Inflammatory macrophage (primary cell): Measurements from ENCODE around the gene ZNF805.
A peak's percentile ranks its signal among the peaks of the same experiment; 100 is the strongest.
"Not testable (repeated sequence)": the region's sequence is repeated elsewhere in the genome, so short reads cannot be mapped to it uniquely, and the experiment has no call there.

Source experiments
- DNase-seq, 2 donors: peaks; one replicate each; pipeline ENCODE4 v3.0.0-alpha.2; 2020 to 2022
- total RNA-seq, 18 experiments: gene quantifications; one replicate each; lab custom pipeline; 2026; ENCODE audit warnings: mixed read lengths in 6 of 18, inconsistent platforms in 2 of 18; lab: John Stamatoyannopoulos, UW

The ZNF805 gene
- 5.7 to 28.5 (median 15.1) reads per million in 18 experiments for total RNA-seq

DNA sequence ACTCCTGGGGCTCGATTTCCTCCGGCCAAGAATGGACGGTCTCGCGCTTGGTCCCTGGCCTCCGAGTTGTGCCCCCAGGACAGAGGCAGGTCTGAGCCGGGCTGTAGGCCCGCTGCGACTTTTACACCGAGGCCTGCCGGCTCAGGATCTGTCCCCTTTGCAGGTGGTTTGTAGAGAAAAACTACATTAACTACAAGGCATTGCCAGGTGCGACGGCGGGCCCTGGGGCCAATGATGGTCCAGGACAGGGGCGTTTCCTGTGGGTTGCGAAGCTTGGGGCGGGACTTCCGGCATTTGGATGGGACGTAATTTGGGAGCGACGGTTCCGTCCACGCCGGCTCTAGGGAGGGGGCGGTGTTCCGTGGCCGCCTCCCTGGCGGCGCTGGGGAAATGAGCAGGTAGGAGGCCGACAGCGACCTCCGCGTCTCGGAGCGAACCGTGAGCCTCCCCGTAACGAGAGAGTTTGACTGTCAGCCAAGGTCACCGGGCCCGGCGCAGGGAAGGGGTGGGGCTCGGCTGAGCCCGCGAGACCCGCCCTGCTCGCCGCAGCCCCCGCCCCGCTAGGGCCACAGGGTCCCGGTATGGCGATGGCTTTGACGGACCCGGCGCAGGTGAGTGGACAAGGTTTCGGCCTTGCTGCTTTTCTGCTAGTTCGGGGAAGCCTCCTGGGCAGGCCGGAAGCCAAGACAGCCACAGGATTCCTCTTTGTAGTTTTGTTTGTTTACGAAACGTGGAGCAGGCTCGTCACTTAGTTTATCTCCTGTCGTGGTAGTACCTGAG, at the start of gene ZNF805:
Gene ZNF805, plus strand, starts transcription at position 322 of the 780 bp plus-strand sequence. Its CDS starts 260 bp downstream, at position 582.
- DNase-seq = peak; percentile 92 to 95

DNA sequence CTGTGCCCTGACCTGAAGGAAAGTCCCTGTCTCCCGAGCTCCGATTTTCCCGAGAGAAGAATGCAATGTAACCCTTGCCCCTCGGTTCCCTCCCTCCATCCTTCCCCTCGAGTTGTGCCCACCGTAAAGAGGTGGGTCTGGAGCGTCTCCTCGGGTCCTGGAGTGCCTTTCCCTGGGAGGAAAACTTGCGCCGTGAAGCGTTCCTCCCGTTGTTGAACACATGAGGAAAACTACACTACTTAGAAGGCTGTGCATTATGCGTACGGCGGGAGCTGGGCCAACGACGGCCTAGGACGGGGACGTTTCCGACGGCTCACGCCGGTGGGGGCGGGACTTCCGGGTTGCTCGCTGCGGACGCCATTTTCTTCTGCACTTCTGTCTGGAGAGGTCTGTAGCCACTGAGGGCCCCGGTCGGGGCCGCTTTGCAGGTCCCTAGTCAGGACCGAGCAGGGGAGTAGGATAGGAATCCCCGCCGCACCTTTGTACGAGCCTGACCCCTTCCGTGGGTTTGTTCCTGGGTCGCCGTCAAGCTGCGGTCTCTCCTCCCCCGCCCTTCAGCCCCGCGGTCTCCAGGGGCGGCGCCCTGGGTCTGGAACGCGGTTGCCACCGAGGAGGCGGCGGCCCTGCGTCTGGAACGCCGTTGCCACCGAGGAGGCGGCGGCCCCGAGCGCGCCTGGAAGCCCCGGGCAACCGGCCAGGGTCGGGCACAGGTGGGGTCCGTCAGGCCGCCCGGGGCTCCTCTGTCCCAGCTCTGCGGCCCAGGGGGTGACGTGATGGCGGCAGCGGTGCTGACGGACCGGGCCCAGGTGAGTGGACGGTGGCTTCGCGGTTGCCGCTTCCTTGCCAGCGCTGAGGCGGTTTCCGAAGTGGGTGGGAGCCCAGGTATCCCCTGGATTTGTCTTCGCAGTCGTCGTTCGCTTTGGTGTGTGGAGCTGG, 49.0 kb upstream of the ZNF805 start, which contains the start of gene ZNF264:
Gene ZNF264, plus strand, starts transcription at position 360 of the 936 bp plus-strand sequence. Its CDS starts 414 bp downstream, at position 774.
- peak; percentile 91 to 92 for DNase-seq

DNA sequence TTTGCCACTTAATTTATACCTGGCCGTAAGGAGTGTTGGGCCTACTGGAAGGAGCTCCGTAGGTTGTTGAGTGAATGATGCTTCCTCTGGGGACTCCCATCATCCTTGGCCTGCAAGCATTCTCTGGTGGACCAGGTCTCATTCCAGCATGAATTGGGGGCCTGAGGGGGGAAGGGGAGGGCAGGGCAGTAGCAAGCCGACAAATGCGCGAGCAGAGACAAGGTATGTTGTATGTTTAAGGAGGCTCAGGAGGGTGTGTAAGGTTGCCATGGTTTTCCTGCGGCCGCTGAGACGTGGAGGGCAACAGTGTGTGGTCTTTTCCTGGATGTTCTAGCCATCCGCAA, 48.4 kb upstream of the ZNF805 start:
- no peak for DNase-seq

DNA sequence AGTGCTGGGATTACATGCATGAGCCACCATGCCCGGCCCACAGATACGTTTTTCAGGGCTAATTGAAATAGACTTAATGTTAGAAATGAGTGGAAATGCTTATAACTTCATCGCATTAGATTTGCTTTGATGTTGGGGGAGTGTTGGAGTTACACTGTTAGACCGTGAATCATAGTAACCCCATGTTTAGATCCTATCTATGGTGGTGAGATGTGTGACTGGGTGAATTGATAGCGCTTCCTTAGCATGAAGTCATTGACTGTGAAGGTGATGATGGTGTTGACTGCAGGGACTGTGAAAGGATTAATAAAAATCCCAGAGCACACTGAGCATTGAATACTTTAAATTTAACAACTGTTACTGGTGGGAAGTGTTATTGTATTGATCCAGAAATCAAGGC, 47.4 kb upstream of the ZNF805 start:
- no peak for DNase-seq

DNA sequence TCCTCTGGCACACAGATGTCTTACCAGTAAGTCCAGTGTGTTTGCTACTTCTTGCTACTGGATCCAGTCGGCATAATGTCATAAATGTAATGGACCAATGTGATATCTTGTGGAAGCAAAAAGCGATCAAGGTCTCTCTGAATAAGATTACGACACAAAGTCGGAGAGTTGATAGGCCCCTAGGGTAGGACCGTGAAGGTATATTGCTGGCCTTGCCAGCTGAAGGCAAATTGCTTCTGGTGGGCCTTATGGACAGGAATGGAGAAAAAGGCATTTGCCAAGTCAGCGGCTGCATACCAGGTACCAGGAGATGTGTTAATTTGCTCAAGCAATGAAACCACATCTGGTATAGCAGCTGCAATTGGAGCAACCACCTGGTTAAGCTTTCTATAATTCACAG, 42.6 kb upstream of the ZNF805 start:
- DNase-seq = not testable (repeated sequence)

DNA sequence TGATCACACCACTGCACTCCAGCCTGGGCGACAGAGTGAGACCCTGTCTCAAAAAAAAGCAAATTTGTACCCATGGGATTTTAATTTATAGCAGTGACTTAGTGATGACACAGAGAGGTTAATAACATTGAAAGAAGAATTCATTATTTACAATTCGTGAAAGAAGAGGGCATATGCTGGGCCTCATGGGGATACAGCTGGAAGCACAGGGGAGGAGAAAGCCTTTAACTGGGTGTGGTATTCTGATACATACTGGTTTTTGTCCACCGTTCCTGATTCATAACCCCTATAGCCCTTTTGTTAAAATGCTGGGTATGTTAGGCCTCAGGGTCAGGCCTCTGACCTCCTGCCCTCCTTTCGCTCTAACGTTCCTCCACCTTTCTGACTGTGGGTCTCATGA, 38.3 kb upstream of the ZNF805 start:
- DNase-seq = no peak

DNA sequence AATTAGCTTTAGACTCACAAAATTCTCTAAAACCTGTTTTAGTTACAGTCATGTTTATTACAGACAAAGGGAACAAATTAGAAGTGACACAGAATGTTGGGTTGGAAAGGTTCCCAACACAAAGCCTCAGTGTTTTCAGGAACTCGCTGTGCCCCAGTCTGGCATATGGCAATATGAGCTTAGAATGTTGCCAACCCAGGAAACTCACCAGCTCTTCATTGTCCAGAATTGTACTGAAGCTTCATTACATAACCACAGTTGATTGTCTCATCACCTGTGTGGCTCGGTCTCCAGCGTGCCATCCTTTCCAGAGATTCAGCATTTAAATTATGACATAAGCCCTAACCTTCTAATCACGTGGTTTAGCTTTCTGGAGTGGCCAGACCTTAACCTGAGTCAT, 30.1 kb upstream of the ZNF805 start:
- no peak for DNase-seq

DNA sequence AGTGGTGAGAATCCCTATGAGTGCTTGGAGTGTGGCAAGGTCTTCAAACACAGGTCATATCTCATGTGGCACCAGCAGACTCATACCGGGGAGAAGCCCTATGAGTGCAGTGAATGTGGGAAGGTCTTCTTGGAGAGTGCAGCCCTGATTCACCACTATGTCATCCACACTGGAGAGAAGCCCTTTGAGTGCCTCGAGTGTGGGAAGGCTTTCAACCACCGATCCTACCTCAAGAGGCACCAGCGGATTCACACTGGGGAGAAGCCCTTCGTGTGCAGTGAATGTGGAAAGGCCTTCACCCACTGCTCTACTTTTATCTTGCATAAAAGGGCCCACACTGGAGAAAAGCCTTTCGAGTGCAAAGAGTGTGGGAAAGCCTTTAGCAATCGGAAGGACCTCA, 28.3 kb upstream of the ZNF805 start:
- DNase-seq = no peak

DNA sequence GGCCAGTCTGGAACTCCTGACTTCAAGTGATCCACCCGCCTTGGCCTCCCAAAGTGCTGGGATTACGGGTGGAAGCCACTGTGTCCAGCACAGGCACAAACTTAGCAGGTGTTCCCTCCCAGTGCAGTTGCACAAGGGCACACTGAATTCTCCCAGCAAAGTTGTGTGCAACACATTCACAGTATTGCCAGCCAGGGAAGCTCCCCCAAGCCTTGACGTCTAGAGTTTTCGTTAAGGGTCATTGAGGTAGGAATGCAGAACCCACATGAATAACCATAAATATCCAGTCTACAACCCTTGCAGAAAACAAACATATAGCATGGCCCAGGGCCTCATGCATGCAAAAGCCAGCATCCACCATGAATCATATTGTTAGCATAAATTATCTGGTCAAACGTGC, 12.9 kb upstream of the ZNF805 start:
- DNase-seq = no peak

DNA sequence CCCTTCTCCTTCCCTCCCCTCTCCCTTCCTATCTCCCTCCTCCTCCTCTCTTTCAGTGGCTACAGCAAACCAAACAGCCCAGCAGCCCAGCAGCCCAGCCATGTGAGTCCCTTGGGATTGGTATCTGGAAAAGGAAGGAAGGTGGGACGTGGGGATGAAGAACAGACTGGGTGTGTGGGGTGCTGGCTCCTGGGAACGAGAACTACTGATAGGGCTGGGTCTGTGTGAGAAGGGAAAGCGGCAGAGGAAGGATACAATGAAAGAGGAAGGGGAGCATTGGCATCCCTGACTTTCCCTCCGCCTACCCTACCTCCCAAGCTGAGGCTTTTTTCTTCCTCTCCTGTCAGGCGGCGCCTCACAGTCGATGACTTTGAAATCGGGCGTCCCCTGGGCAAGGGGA, 8.7 kb upstream of the ZNF805 start:
- no peak for DNase-seq

DNA sequence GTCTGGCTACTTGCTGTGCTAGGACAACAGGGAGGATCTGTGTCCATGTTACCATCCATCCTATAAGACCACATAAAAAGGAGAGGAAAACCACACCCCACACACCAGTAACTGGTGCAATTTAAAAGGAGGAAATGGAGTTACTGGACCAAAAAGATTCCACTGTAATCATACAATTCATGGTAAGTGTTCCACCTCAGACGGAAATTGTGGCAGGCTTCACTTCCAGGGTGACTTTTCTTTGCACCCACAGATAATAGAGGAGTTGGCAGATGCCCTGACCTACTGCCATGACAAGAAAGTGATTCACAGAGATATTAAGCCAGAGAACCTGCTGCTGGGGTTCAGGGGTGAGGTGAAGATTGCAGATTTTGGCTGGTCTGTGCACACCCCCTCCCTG, 7.2 kb upstream of the ZNF805 start:
- no peak for DNase-seq

DNA sequence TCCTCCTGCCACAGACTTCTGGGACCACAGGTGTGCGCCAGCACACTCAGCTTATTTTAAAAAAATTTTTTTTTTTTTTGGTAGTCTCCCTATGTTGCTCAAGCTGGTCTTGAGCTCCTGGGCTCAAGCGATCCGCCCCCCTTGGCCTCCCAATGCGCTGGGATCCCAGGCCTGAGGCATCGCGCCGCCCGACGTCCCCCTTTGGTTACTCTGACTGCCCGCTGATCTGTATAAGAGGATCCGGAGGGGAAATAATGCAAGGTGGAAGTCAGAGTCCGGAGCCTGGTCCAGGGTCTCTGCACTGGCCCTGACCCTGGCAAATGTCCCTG, 486 bp upstream of the ZNF805 start:
- DNase-seq = no peak

DNA sequence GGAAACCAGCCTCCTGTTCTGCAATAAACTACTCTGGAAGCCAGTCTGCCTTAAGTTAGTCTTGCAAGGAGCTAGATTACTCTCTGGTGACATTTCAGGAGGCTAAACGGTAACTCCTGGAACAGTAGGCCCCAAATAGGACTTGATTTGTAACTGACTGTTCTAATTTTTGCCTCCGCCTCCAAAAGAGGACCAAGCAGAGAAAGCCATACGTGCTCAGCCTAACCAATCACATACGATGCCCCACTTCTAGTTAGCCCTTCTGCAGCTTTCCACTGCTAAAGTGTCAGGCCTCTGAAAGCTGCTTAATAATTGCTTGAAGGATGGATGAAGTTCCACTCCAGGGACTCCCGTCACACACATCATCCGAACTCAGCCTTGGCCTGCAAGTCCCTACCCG, 744 bp downstream of the ZNF805 start:
- DNase-seq = peak in 1 of 2 donors; percentile 11

DNA sequence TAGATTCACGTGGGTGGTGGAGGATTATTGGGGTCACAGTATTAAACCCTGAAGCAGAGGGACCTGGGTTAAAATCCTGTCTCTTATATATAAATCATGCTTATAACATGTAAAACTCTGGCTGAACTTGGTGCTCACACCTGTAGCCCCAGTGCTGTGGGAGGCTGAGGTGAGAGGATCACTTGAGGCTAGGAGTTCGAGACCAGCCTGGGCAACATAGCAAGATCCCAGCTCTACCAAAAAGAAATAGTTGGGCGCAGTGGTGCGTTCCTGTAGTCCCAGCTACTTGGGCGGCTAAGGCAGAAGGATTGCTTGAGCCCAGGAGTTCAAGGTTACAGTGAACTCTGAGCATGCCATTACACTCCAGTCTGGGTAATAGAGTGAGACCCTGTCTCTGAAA, 2.4 kb downstream of the ZNF805 start:
- no peak for DNase-seq

DNA sequence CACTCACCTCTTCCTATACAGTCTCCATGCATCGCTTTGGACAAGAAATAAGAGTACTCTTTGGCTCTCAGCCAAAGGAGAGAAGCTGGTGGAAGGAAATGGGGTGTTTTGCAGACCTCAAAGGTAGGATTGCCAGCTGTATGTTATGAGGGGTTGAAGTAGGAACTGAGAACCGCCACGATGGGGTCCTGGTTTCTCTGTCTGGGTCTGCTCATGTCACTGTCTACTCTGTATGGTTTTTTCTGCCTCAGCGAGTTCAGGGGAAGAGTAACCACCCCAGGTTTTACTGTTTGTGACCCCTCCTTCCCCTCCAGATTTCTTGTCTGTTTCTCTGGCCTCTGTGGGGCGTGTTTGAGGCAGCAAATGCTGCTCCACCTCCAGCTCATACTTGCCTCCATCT, 4.1 kb downstream of the ZNF805 start:
- no peak for DNase-seq

DNA sequence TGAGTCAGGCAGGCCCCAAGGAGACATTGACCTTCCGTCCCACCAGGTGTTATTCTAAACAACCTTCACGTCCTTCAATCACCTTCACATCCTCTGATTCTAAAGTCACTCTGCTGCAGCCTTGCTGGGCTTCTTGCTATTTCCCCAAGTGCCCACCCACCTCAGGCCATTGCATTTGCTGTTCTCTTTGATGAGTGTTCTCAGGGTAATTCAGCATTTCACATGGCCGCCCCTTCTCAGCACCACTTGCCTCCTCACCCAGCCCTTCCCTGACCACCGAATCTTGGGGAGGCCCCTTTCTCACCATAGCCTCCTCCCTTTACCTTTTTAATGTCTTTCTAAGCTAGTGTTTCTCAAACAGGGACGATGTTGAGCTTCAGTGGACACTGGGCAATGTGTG, 4.6 kb downstream of the ZNF805 start:
- no peak for DNase-seq

DNA sequence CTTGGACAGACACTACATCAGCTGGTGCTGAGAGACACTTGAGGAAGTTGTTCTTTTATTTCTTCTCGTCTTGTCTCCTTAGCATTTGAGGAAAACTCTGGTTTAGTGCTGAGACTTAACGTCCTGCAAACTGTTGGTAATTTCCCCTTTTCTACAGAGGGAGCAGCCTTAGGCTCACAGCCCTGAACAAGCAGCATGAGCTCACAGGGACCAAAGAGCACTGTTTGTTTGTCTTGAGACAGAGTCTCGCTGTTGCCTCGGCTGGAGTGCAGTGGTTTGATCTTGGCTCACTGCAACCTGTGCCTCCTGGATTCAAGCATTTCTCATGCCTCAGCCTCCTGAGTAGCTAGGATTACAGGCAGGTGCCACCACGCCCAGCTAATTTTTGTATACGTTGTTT, 5.5 kb downstream of the ZNF805 start:
- DNase-seq = no peak

DNA sequence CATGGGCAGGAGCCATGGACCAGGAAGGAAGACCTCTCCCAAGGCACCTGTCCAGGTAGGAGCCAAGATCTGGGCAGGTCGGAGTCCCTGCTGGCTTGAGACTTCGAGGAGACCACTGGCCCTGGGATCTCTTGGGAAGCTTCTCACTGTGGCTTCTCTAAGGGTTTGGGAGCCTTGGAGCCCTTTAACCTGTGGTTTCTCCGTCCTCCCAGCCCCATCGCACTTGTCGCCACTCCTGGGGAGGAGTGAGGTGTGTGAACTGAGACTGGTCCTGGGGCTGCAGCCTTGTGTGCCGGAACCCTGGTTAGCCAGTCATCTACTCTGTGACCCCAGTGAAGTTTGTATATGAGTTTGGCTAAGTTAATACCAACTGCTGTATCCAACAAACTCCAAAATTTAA, 8.2 kb downstream of the ZNF805 start:
- DNase-seq = no peak

DNA sequence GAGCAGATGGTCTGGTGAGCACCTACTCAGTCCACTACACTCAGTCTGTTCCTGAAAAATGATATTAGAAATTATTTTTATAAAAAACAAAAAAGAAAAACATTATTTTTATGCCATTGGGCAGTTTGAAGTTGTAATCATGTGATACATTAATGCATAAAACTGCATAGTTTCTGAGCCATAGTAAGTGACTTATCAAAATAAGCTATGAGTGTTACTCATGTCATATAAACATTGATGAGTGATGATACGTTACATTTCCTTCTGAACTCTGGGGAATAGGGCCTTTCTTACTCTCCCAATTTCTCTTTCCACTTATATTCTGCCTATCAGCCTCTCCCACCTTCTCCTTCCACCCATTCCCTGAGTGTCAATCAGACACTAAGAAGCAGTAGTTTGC, 8.9 kb downstream of the ZNF805 start:
- no peak for DNase-seq

DNA sequence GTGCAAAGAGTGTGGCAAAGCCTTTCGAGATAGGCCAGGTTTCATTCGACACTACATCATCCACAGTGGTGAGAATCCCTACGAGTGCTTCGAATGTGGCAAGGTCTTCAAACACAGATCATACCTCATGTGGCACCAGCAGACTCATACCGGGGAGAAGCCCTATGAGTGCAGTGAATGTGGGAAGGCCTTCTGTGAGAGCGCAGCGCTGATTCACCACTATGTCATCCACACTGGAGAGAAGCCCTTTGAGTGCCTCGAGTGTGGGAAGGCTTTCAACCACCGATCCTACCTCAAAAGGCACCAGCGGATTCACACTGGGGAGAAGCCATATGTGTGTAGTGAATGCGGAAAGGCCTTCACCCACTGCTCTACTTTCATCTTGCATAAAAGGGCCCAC, 13.3 kb downstream of the ZNF805 start:
- not testable (repeated sequence) for DNase-seq

DNA sequence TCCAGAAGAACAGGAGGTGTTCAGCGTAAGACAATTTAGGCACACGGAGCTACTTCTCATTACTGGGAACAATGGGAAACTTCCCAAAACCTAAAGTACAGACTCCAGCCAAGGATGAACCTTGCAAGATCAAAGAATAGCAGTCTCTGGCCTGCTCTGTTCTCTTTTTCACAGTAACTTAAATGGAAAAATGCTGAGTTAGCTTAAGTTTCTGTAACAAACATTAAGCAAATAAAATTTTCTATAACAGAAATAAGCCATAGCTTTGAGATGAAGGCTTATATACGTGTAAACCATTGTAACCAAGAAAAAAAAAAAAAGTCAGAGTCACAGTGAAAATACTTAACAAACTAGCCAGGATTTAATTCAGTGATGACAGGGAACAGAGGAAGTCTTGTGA, 21.6 kb downstream of the ZNF805 start:
- DNase-seq = no peak

DNA sequence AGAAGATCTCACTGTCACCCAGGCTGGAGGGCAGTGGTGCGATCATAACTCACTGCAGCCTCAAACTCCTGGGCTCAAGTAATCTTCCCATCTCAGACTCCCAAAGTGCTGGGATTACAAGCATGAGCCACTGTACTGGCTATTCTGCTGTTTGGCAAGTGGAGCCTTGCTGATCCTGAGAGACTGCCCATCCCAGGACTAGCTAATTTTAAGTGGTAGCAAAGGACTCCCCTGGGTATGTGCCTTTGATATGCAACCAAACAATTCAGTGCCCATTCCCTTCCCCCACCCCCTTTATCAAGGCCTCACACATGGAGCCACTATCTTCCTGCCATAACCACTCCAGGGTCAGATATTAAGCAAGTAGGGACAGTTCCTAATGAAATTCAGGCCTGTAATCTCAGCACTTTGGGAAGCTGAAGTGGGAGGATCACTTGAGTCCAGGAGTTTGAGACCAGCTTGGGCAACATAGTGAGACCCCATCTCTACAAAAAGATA, 22.9 kb downstream of the ZNF805 start:
- no peak for DNase-seq

DNA sequence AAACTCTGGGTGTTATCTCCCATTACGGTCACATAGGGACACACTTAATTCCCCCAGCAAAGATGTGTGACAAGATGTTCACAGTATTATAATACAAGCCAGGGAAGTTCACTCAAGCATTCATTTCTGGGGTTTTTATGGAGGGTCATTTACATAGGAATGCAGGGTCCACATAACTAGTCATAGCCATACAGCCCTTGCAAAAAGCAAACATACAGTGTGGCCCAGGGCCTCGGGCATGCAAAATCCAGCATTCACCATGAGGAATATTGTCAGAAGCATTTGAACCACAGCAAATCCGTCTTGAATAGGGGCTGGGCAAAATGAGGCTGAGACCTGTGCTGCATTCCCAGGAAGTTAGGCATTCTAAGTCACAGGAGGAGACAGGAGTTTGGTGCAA, 26.9 kb downstream of the ZNF805 start:
- no peak for DNase-seq
